Measurements from ENCODE around the gene CRTC2.

The CRTC2 gene

GRCh38 chr1:153945131-153945794, 13.1 kb downstream of the CRTC2 start:
- DNase-seq, result no peak

GRCh38 chr1:153944827-153945117, 13.6 kb downstream of the CRTC2 start:
- no peak for DNase-seq

- no peak for DNase-seq
These were observed 14.2 kb downstream of the CRTC2 start for GRCh38 chr1:153944005-153944826.

- DNase-seq, result no peak
These were observed 15.5 kb downstream of the CRTC2 start for GRCh38 chr1:153942766-153943549.

- DNase-seq, result no peak
These were observed 16.3 kb downstream of the CRTC2 start for GRCh38 chr1:153941826-153942725.

- DNase-seq, result no peak
These were observed 17.7 kb downstream of the CRTC2 start for GRCh38 chr1:153940756-153941155.

- no peak for DNase-seq
These were observed 18.9 kb downstream of the CRTC2 start for GRCh38 chr1:153939476-153939875.

GRCh38 chr1:153938996-153939395, 19.4 kb downstream of the CRTC2 start:
- DNase-seq, result no peak

- DNase-seq, result no peak
These were observed 21.1 kb downstream of the CRTC2 start for GRCh38 chr1:153937331-153937730.

GRCh38 chr1:153936011-153936802, 22.2 kb downstream of the CRTC2 start:
- no peak for DNase-seq

GRCh38 chr1:153934746-153935145, 23.7 kb downstream of the CRTC2 start:
- no peak for DNase-seq

- no peak for DNase-seq
These were observed 24.5 kb downstream of the CRTC2 start for GRCh38 chr1:153933955-153934354.

GRCh38 chr1:153933430-153933829, 25.0 kb downstream of the CRTC2 start:
- DNase-seq, result no peak

- DNase-seq, result no peak
These were observed 26.0 kb downstream of the CRTC2 start for GRCh38 chr1:153932156-153933131.

- DNase-seq, result no peak
These were observed 28.1 kb downstream of the CRTC2 start for GRCh38 chr1:153929981-153930948.

GRCh38 chr1:153929426-153929825, 29.0 kb downstream of the CRTC2 start:
- DNase-seq, result no peak

- no peak for DNase-seq
These were observed 29.5 kb downstream of the CRTC2 start for GRCh38 chr1:153928791-153929341.

GRCh38 chr1:153928245-153928644, 30.2 kb downstream of the CRTC2 start:
- no peak for DNase-seq

GRCh38 chr1:153926405-153926804, 32.0 kb downstream of the CRTC2 start:
- DNase-seq, result no peak

All from NCI-H510A (cell line).